Subcutaneous adipose tissue (tissue), 4 donors: Measurements from ENCODE around the gene LTA4H. TPM values are rescaled to one million over a fixed set of nuclear protein-coding genes. Genes with fewer than 3 reads are reported as not detected.

ENCODE experiments used
- total RNA-seq, 4 donors: library from RNA; depleted of rRNA; stranded (reverse); fragments of >200 nt; gene quantifications; one replicate each; pipeline ENCODE4 v1.1.0, GENCODE V29; 2016
- TF ChIP-seq, protein P1 (sequence below): fragments of 450-650 bp; IDR thresholded peaks from one replicate; pipeline ENCODE4 v1.5.1; 2016; ENCODE audit warnings: low read depth, mild to moderate bottlenecking, control low read depth, antibody characterized with exemption, moderate library complexity

LTA4H gene
- total RNA-seq, 4 donors from 2014 or later: 43.3 to 156 (median 57.0) TPM

- TF ChIP-seq, protein P1, sequence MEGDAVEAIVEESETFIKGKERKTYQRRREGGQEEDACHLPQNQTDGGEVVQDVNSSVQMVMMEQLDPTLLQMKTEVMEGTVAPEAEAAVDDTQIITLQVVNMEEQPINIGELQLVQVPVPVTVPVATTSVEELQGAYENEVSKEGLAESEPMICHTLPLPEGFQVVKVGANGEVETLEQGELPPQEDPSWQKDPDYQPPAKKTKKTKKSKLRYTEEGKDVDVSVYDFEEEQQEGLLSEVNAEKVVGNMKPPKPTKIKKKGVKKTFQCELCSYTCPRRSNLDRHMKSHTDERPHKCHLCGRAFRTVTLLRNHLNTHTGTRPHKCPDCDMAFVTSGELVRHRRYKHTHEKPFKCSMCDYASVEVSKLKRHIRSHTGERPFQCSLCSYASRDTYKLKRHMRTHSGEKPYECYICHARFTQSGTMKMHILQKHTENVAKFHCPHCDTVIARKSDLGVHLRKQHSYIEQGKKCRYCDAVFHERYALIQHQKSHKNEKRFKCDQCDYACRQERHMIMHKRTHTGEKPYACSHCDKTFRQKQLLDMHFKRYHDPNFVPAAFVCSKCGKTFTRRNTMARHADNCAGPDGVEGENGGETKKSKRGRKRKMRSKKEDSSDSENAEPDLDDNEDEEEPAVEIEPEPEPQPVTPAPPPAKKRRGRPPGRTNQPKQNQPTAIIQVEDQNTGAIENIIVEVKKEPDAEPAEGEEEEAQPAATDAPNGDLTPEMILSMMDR: no peak
These were observed 28.9 kb upstream of the LTA4H start for GRCh38 chr12:96064271-96064670.

DNA sequence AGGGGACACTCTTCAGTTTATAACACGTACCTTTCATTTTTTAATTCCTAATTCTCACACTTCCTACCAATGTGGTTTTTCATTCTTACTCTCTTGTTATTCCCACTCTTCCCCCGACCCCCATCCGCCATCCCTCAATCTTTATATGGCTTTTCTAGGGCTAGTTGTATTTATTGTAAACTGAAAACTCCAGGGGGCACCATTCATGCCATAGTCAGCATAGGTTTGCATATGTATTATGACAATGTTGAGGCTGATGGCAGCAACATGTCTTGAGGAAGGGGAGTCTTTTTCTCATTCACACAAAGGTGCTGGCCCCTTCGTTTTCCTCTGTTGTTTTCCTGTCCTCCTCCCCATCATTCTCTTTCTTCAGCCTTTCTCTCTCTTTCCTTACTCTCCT, 27.7 kb upstream of the LTA4H start:
- TF ChIP-seq, protein P1: no peak

GRCh38 chr12:96061864-96062453, 26.6 kb upstream of the LTA4H start:
- TF ChIP-seq, protein P1: no peak

DNA sequence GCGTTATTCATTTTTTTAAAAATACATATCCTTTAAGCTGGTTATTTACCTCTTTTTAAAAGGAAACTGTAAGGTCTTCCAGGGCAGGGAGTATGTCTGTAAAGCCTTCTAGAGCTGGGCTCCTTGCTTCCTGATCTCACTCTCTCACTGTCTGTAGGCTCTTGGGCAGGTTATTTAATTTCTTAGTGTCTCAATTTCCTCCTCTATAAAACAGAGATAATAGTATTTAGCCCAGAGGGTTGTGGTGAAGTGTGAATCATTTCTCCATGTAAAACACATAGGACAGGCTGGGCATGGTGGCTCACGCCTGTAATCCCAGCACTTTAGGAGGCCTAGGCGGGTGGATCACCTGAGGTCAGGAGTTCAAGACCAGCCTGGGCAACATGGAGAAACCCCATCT, 25.9 kb upstream of the LTA4H start:
- TF ChIP-seq, protein P1: no peak

GRCh38 chr12:96060041-96060440, 24.7 kb upstream of the LTA4H start:
- TF ChIP-seq, protein P1: no peak

DNA sequence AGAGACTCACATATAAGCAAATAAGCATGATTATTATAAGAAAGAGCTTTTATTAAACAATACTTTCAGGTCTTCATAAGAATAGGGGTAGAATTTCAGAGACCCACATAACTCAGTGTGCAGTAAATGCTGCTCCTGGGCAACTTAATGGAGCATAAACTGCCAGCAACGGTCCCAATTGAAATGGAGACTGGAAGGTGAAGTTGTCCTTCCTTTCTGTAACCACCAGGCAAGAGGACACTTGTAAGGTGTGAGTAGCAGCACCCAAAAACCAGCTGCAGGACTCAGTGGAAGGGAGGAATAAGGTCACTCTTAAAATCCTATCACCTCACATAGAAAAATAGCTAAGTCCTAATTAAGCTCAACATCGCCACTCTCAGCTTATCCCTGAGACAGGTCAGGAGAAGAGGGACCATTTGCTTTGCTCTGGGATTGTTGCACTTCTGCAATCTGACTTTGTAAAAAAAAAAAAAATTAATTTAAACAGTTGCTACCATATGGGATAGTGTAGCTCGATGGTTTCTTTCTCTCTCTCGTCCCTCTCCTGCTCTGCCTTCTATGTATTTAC, 22.7 kb upstream of the LTA4H start:
- TF ChIP-seq, protein P1: no peak

DNA sequence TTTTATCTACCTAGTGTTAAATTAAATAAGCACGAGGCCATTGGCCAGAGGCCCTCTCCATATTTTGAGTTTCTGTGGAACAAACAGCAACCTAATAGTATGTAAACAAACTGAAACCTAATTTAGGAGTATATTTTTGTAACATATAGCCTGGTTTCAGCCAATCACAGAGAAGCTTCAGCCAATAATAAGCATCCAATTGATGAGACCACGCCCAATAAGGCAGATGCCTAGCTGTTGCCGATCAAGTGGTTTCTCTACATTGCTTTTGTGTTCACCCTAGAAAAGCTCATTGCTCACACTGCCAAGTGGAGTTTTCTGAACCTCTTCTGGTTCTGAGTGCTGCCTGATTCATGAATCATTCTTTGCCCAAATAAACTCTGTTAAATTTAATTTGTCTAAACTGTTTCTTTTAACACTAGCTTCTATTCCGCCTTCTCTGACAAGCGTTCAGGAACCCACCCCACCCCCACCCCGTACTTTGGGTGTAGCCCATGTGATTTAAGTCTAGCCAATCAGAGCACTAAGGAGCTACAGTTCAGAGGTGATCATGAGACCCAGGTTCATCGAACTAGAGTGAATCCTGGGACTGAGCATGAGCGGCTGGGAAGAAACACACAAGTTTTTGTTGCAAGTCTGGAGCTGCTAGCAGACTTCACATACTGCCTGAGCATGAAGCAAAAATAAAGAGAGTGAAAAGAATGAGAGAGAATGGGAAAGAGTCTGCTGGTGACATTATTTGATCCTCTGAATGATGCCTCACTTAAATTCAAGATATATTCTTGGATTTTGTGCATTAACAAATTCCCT, 21.5 kb upstream of the LTA4H start:
- TF ChIP-seq, protein P1: no peak
